ENCODE measurements around the gene HOXB4.

HOXB4 gene

GRCh38 chr17:48528936-48529682 is 49.0 kb downstream of the HOXB4 start:
- H3K27me3 ChIP-seq (ENCODE audit: control insufficient read depth, insufficient read depth, low read length), result no peaks in the 10 kb centered on the region
- TF ChIP-seq CTCF (IDR thresholded peaks at IDR 0.05), result no peak
- H3K79me2 ChIP-seq, result no peaks in the 10 kb centered on the region

GRCh38 chr17:48528153-48528935 is 49.8 kb downstream of the HOXB4 start:
- Histone ChIP-seq H3K27me3 (ENCODE audit: control insufficient read depth, insufficient read depth, low read length) (no peaks in the 10 kb centered on the region), H2AFZ (no peak overlapping the region), H3K36me3 (ENCODE audit: control insufficient read depth, insufficient read depth, low read length) (no peaks in the 10 kb centered on the region), H3K4me1 (no peaks in the 10 kb centered on the region), H3K27ac (no peak overlapping the region), H3K79me2 (no peaks in the 10 kb centered on the region), H3K9me3 (ENCODE audit: control insufficient read depth, low read length) (no peaks in the 10 kb centered on the region), H3K9ac (no peak overlapping the region), H3K4me3 (ENCODE audit: low read depth, low read length) (no peak overlapping the region), H3K4me2 (ENCODE audit: low read length) (no peak overlapping the region)
- no peak for TF ChIP-seq CTCF (IDR thresholded peaks at IDR 0.05)

More at GRCh38 chr17:48528936-48529682, 49.0 kb downstream of the HOXB4 start:
- no peak overlapping the region for H3K4me3 ChIP-seq (ENCODE audit: low read depth, low read length)
- no peaks in the 10 kb centered on the region for H3K9me3 ChIP-seq (ENCODE audit: control insufficient read depth, low read length)
- no peaks in the 10 kb centered on the region for H3K4me1 ChIP-seq
- H3K4me2 ChIP-seq (ENCODE audit: low read length), result no peak overlapping the region
- no peak overlapping the region for H3K27ac ChIP-seq
- H3K9ac ChIP-seq, result no peak overlapping the region
- H2AFZ ChIP-seq, result no peak overlapping the region
- H3K36me3 ChIP-seq (ENCODE audit: control insufficient read depth, insufficient read depth, low read length), result no peaks in the 10 kb centered on the region

- H3K27me3 ChIP-seq (ENCODE audit: control insufficient read depth, insufficient read depth, low read length), result no peaks in the 10 kb centered on the region
These were observed 50.6 kb downstream of the HOXB4 start for GRCh38 chr17:48527547-48527932.

GRCh38 chr17:48526608-48527546 is 51.3 kb downstream of the HOXB4 start:
- Histone ChIP-seq H3K79me2 (no peaks in the 10 kb centered on the region), H3K4me1 (no peaks in the 10 kb centered on the region), H3K27ac (no peak overlapping the region), H3K9me3 (ENCODE audit: control insufficient read depth, low read length) (no peaks in the 10 kb centered on the region), H3K36me3 (ENCODE audit: control insufficient read depth, insufficient read depth, low read length) (no peaks in the 10 kb centered on the region), H2AFZ (no peak overlapping the region), H3K27me3 (ENCODE audit: control insufficient read depth, insufficient read depth, low read length) (no peaks in the 10 kb centered on the region), H3K9ac (no peak overlapping the region), H3K4me2 (ENCODE audit: low read length) (no peak overlapping the region), H3K4me3 (ENCODE audit: low read depth, low read length) (no peak overlapping the region)
- no peak for TF ChIP-seq CTCF (IDR thresholded peaks at IDR 0.05)

More at GRCh38 chr17:48527547-48527932, 50.6 kb downstream of the HOXB4 start:
- TF ChIP-seq CTCF (IDR thresholded peaks at IDR 0.05), result no peak
- H3K9me3 ChIP-seq (ENCODE audit: control insufficient read depth, low read length), result no peaks in the 10 kb centered on the region
- no peak overlapping the region for H3K27ac ChIP-seq
- H3K4me2 ChIP-seq (ENCODE audit: low read length), result no peak overlapping the region
- no peak overlapping the region for H2AFZ ChIP-seq
- no peak overlapping the region for H3K4me3 ChIP-seq (ENCODE audit: low read depth, low read length)
- H3K79me2 ChIP-seq, result no peaks in the 10 kb centered on the region
- H3K36me3 ChIP-seq (ENCODE audit: control insufficient read depth, insufficient read depth, low read length), result no peaks in the 10 kb centered on the region
- H3K9ac ChIP-seq, result no peak overlapping the region
- H3K4me1 ChIP-seq, result no peaks in the 10 kb centered on the region

Measured in parathyroid adenoma (tissue), 2 donors.